Measurements from ENCODE around the gene JAZF1. TPM values are rescaled to one million over a fixed set of nuclear protein-coding genes. Genes with fewer than 3 reads are reported as not detected.
A peak's percentile ranks its signal among the peaks of the same experiment; 100 is the strongest.

The JAZF1 gene
- total RNA-seq, 4 donors from 2014 or later: 29.3 to 33.8 (median 30.1) TPM

GRCh38 chr7:28181416-28181815 lies 821 bp upstream of the JAZF1 start:
- intact Hi-C loops (cut with DNase I): no loop called here
- DNase-seq (ENCODE audit: extremely low spot score): no peak
- Histone ChIP-seq H3K9me3 (no peaks in the 10 kb centered on the region), H3K4me1 (peaks cover 32 to 48% (median 47%) of the 10 kb centered on the region in 4 donors), H3K27ac (replicated peaks in 1 of 4) (peak overlapping the region in 3 of 4 donors; percentile 92 to 93 (median 93)), H3K27me3 (no peaks in the 10 kb centered on the region), H3K36me3 (no peaks in the 10 kb centered on the region), H3K4me3 (peak overlapping the region in 2 of 4 donors; percentile 85 to 98)
- WGBS: 75% methylated on average over 5 of the region's 5 CpGs
- TF ChIP-seq CTCF (IDR thresholded peaks at IDR 0.05): no peak
- no peak for TF ChIP-seq POLR2A (IDR thresholded peaks at IDR 0.05; ENCODE audit: low read depth)
- TF ChIP-seq POLR2AphosphoS5 (IDR thresholded peaks at IDR 0.05): no peak
- no peak for TF ChIP-seq EP300 (IDR thresholded peaks at IDR 0.05)

GRCh38 chr7:28180031-28180363 lies 598 bp downstream of the JAZF1 start:
- Histone ChIP-seq H3K27ac (replicated peaks in 1 of 4) (peak overlapping the region; percentile 90 to 93 (median 92)), H3K9me3 (no peaks in the 10 kb centered on the region), H3K36me3 (no peaks in the 10 kb centered on the region), H3K4me1 (peaks cover 41 to 62% (median 60%) of the 10 kb centered on the region in 4 donors), H3K27me3 (no peaks in the 10 kb centered on the region), H3K4me3 (peak overlapping the region; percentile 85 to 98 (median 92))
- no peak for TF ChIP-seq CTCF (IDR thresholded peaks at IDR 0.05)
- no peak for TF ChIP-seq EP300 (IDR thresholded peaks at IDR 0.05)
- TF ChIP-seq POLR2AphosphoS5 (IDR thresholded peaks at IDR 0.05): no peak
- no peak for TF ChIP-seq POLR2A (IDR thresholded peaks at IDR 0.05; ENCODE audit: low read depth)
- intact Hi-C loops (cut with DNase I): no loop called here
- no peak for DNase-seq (ENCODE audit: extremely low spot score)
- WGBS: no CpG with 5 or more reads among the region's 55 CpGs

GRCh38 chr7:28179120-28180030 lies 1.2 kb downstream of the JAZF1 start:
- no peaks in the 10 kb centered on the region for H3K9me3 ChIP-seq
- 6% methylated on average over 8 of the region's 96 CpGs for WGBS
- H3K4me1 ChIP-seq: peaks cover 42 to 66% (median 65%) of the 10 kb centered on the region in 4 donors
- no peak for DNase-seq (ENCODE audit: extremely low spot score)
- H3K36me3 ChIP-seq: no peaks in the 10 kb centered on the region
- no peak for TF ChIP-seq POLR2A (IDR thresholded peaks at IDR 0.05; ENCODE audit: low read depth)
- peak; percentile 2 to 37 for TF ChIP-seq POLR2AphosphoS5 (IDR thresholded peaks at IDR 0.05)
- no peak for TF ChIP-seq CTCF (IDR thresholded peaks at IDR 0.05)
- no peak for TF ChIP-seq EP300 (IDR thresholded peaks at IDR 0.05)
- H3K27me3 ChIP-seq: no peaks in the 10 kb centered on the region
- peak overlapping the region; percentile 90 to 93 (median 92) for H3K27ac ChIP-seq (replicated peaks in 1 of 4)
- intact Hi-C loops (cut with DNase I): no loop called here
- H3K4me3 ChIP-seq: peak overlapping the region; percentile 85 to 98 (median 92)

- H3K4me3 ChIP-seq: peak overlapping the region; percentile 85 to 98 (median 92)
- H3K27me3 ChIP-seq: no peaks in the 10 kb centered on the region
- no peaks in the 10 kb centered on the region for H3K9me3 ChIP-seq
- intact Hi-C loops (cut with DNase I): no loop called here
- WGBS: 50% methylated on average over 5 of the region's 5 CpGs
- no peaks in the 10 kb centered on the region for H3K36me3 ChIP-seq
- TF ChIP-seq CTCF (IDR thresholded peaks at IDR 0.05) (no peak), POLR2A (IDR thresholded peaks at IDR 0.05; ENCODE audit: low read depth) (no peak), POLR2AphosphoS5 (IDR thresholded peaks at IDR 0.05) (no peak), EP300 (IDR thresholded peaks at IDR 0.05) (no peak)
- DNase-seq (ENCODE audit: extremely low spot score): no peak
- peak overlapping the region; percentile 90 to 93 (median 92) for H3K27ac ChIP-seq (replicated peaks in 1 of 4)
- H3K4me1 ChIP-seq: peaks cover 45 to 73% (median 71%) of the 10 kb centered on the region in 4 donors
These were observed 2.0 kb downstream of the JAZF1 start for GRCh38 chr7:28178599-28178998.
